Measurements from ENCODE around the gene TPP1. TPM values are rescaled to one million over a fixed set of nuclear protein-coding genes. Genes with fewer than 3 reads are reported as not detected.

Gene TPP1
- total and polyA plus RNA-seq, 2 of the 13 experiments (the other 11 are each of a cell fraction or from before 2014, with no cell fraction given), result 13.9 to 74.6 TPM

DNA sequence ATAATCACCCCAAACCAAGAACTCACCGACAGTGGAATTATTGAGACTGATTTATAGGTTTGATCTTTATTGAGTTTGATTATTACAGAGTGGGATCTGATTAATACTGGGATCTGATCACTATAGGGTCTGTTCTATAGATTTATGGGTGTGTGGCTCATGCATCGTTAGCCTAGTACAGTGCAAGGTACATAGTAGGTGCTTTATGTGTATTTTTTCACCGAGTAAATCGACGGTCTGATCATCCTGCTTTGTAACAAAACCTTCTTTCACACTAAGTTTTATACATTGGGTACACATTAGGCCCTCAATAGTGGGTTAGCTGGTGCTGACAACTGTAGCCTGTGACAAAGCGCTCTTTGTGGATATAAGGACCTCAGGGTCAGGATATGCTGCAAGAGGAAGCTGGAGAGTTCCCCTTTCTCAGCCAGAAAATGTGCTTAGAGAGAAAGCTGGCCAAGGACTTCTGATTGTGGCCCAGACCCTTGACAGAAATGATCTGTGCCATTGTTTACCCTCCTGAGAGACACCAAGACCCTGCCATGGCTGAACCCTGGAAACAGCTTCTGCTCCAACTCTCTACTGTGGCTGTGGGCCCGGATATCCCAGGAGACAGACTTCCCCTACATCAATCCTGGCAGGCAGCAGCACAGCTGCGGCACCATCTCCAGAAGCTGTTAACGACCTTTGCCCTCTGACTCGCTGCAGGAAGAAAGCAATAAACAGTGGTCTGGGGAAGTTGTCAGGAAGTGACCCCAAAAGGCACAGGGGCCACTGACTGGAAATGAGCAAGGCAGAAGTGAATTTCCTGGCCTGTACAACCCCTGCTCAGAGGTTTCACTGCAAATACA is 16.1 kb upstream of the TPP1 start (continued):
- TF ChIP-seq ATF7-NPFF (CRISPR knock-in tag; IDR thresholded peaks at IDR 0.05; ENCODE audit: low read depth) (no peak), RARG (CRISPR knock-in tag; IDR thresholded peaks at IDR 0.05; ENCODE audit: low read depth) (no peak), HDAC2 (CRISPR knock-in tag; IDR thresholded peaks at IDR 0.05) (no peak; the same call in 1 of the 2 replicates), KLF15 (CRISPR knock-in tag; IDR thresholded peaks at IDR 0.05; ENCODE audit: borderline replicate concordance) (no peak), TARDBP (CRISPR knock-in tag; IDR thresholded peaks at IDR 0.05) (0 out of 2 replicates have a peak, but pooled peaks have one; percentile 19), DPF2 (CRISPR knock-in tag; IDR thresholded peaks at IDR 0.05; ENCODE audit: borderline replicate concordance, low read depth) (0 out of 2 replicates have a peak, but pooled peaks have one; percentile 20), MXI1 (IDR thresholded peaks at IDR 0.05; ENCODE audit: borderline replicate concordance, low read depth, low read length) (no peak), HMG20A (CRISPR knock-in tag; IDR thresholded peaks at IDR 0.05; ENCODE audit: borderline replicate concordance) (peak; percentile 50), HNRNPH1 (optimal IDR thresholded peaks at IDR 0.05; ENCODE audit: low read depth, low read length) (no peak), KDM3A (CRISPR knock-in tag; IDR thresholded peaks at IDR 0.05; ENCODE audit: low read depth) (no peak), ZIK1 (CRISPR knock-in tag; IDR thresholded peaks at IDR 0.05; ENCODE audit: borderline replicate concordance, low read depth) (no peak), PPARG (CRISPR knock-in tag; conservative IDR thresholded peaks at IDR 0.05) (no peak), ZNF331 (CRISPR knock-in tag; IDR thresholded peaks at IDR 0.05) (peak; percentile 10; the same call in 1 of the 2 replicates), CREM (IDR thresholded peaks at IDR 0.05) (peak; percentile 35; the same call in 1 of the 2 replicates), CREM (CRISPR knock-in tag; IDR thresholded peaks at IDR 0.05) (no peak), NR2F2 (IDR thresholded peaks at IDR 0.05; ENCODE audit: borderline replicate concordance, low read depth) (0 out of 2 replicates have a peak, but pooled peaks have one; percentile 29), ZNF292 (CRISPR knock-in tag; IDR thresholded peaks at IDR 0.05; ENCODE audit: borderline replicate concordance, low read depth) (peak; percentile 66; the same call in 1 of the 2 replicates), HNF4A (CRISPR knock-in tag; IDR thresholded peaks at IDR 0.05) (peak; percentile 42; the same call in 1 of the 2 replicates), SSRP1 (CRISPR knock-in tag; IDR thresholded peaks at IDR 0.05) (no peak), MED1 (CRISPR knock-in tag; IDR thresholded peaks at IDR 0.05) (peak; percentile 53), ZSCAN22 (CRISPR knock-in tag; IDR thresholded peaks at IDR 0.05) (no peak), CBX1 (IDR thresholded peaks at IDR 0.05; ENCODE audit: low read depth) (no peak), PHF21A (CRISPR knock-in tag; IDR thresholded peaks at IDR 0.05) (0 out of 2 replicates have a peak, but pooled peaks have one; percentile 22)
- TF ChIP-seq, protein P1, sequence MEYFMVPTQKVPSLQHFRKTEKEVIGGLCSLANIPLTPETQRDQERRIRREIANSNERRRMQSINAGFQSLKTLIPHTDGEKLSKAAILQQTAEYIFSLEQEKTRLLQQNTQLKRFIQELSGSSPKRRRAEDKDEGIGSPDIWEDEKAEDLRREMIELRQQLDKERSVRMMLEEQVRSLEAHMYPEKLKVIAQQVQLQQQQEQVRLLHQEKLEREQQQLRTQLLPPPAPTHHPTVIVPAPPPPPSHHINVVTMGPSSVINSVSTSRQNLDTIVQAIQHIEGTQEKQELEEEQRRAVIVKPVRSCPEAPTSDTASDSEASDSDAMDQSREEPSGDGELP (IDR thresholded peaks at IDR 0.05; ENCODE audit: borderline replicate concordance, low read depth), result peak; percentile 44; the same call in 1 of the 2 replicates
- TF ChIP-seq, protein P2, sequence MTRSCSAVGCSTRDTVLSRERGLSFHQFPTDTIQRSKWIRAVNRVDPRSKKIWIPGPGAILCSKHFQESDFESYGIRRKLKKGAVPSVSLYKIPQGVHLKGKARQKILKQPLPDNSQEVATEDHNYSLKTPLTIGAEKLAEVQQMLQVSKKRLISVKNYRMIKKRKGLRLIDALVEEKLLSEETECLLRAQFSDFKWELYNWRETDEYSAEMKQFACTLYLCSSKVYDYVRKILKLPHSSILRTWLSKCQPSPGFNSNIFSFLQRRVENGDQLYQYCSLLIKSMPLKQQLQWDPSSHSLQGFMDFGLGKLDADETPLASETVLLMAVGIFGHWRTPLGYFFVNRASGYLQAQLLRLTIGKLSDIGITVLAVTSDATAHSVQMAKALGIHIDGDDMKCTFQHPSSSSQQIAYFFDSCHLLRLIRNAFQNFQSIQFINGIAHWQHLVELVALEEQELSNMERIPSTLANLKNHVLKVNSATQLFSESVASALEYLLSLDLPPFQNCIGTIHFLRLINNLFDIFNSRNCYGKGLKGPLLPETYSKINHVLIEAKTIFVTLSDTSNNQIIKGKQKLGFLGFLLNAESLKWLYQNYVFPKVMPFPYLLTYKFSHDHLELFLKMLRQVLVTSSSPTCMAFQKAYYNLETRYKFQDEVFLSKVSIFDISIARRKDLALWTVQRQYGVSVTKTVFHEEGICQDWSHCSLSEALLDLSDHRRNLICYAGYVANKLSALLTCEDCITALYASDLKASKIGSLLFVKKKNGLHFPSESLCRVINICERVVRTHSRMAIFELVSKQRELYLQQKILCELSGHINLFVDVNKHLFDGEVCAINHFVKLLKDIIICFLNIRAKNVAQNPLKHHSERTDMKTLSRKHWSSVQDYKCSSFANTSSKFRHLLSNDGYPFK (CRISPR knock-in tag; IDR thresholded peaks at IDR 0.05; ENCODE audit: borderline replicate concordance), result no peak
- TF ChIP-seq, protein P3, sequence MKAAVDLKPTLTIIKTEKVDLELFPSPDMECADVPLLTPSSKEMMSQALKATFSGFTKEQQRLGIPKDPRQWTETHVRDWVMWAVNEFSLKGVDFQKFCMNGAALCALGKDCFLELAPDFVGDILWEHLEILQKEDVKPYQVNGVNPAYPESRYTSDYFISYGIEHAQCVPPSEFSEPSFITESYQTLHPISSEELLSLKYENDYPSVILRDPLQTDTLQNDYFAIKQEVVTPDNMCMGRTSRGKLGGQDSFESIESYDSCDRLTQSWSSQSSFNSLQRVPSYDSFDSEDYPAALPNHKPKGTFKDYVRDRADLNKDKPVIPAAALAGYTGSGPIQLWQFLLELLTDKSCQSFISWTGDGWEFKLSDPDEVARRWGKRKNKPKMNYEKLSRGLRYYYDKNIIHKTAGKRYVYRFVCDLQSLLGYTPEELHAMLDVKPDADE (CRISPR knock-in tag; IDR thresholded peaks at IDR 0.05), result no peak
- TF ChIP-seq, protein P4, sequence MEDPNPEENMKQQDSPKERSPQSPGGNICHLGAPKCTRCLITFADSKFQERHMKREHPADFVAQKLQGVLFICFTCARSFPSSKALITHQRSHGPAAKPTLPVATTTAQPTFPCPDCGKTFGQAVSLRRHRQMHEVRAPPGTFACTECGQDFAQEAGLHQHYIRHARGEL (CRISPR knock-in tag; IDR thresholded peaks at IDR 0.05), result no peak

Data from HepG2 (cell line).